H1 (cell line): ENCODE results near the gene LIPE. TPM values are rescaled to one million over a fixed set of nuclear protein-coding genes. Genes with fewer than 3 reads are reported as not detected.

Experiments
- CTCF ChIA-PET: fragments of 300-600 bp; sonication (Branson Sonifier 250); formaldehyde crosslinking; loops from one replicate; lab custom pipeline; 2021; ENCODE audit not compliant: partially characterized antibody; lab: Charles Lee
- POLR2A ChIA-PET: fragments of 300-600 bp; sonication (Branson Sonifier 250); formaldehyde crosslinking; loops from one replicate; lab custom pipeline; 2021; ENCODE audit warnings: inconsistent platforms; ENCODE audit not compliant: partially characterized antibody; lab: Charles Lee
- DNase-seq, 2 experiments: peaks; one replicate each; pipeline versions ENCODE4 v3.0.0 to v3.0.0-alpha.2; 2010 to 2022; ENCODE audit warnings: low spot score in 2 of 2, low read depth in 1 of 2, mixed read lengths in 1 of 2
- FAIRE-seq: peaks from 2 replicates; lab custom pipeline; 2011; peaks lifted over from hg19 to GRCh38; lab: Jason Lieb, UNC
- H2AFZ ChIP-seq: 2 replicates; pipeline ENCODE4 v1.8.1; 2012; ENCODE audit warnings: low read length, inconsistent platforms
- H2AK5ac ChIP-seq: 2 replicates; pipeline ENCODE4 v1.6.1; 2013; ENCODE audit warnings: low read depth, low read length
- H2BK120ac ChIP-seq: replicated peaks from 2 replicates; pipeline ENCODE3; 2013; ENCODE audit warnings: low read depth, low read length, inconsistent platforms
- H2BK12ac ChIP-seq: 2 replicates; pipeline ENCODE4 v1.6.1; 2013; ENCODE audit warnings: low read depth, low read length
- H2BK15ac ChIP-seq: 2 replicates; pipeline ENCODE4 v1.6.1; 2013; ENCODE audit warnings: low read length
- H2BK20ac ChIP-seq: 2 replicates; pipeline ENCODE4 v1.6.1; 2013; ENCODE audit warnings: low read length
- H2BK5ac ChIP-seq: 2 replicates; pipeline ENCODE4 v1.6.1; 2013; ENCODE audit warnings: low read depth, low read length
- H3K14ac ChIP-seq: 2 replicates; pipeline ENCODE4 v1.6.1; 2013; ENCODE audit warnings: inconsistent platforms; ENCODE audit not compliant: insufficient read length
- H3K18ac ChIP-seq: 2 replicates; pipeline ENCODE4 v1.6.1; 2013; ENCODE audit warnings: low read length; ENCODE audit errors: extremely low read depth
- H3K23ac ChIP-seq: 2 replicates; pipeline ENCODE4 v1.6.1; 2013; ENCODE audit warnings: inconsistent platforms; ENCODE audit not compliant: insufficient read length
- H3K23me2 ChIP-seq: 2 replicates; pipeline ENCODE4 v1.6.1; 2013; ENCODE audit warnings: low read depth, low read length
- H3K27ac ChIP-seq: 2 replicates; pipeline ENCODE4 v1.6.1; 2011; ENCODE audit warnings: low read depth, low read length, inconsistent platforms
- H3K27me3 ChIP-seq, 4 experiments: replicated peaks in 1 of 4; 1 replicate in 1 of 4; 2 replicates in 3 of 4; pipeline versions ENCODE4 v1.6.1 to v1.8.1; 2011 to 2013; ENCODE audit warnings: low read length in 3 of 4, mild to moderate bottlenecking in 3 of 4, inconsistent platforms in 2 of 4, mixed read lengths in 2 of 4, moderate library complexity in 1 of 4; ENCODE audit not compliant: control insufficient read depth in 3 of 4, insufficient read depth in 3 of 4; ENCODE audit errors: extremely low read depth in 1 of 4
- H3K36me3 ChIP-seq, 4 experiments: 2 replicates each; pipeline versions ENCODE4 v1.6.1 to v1.8.1; 2011 to 2013; ENCODE audit warnings: mild to moderate bottlenecking in 4 of 4, low read length in 3 of 4, moderate library complexity in 2 of 4, control low read depth in 1 of 4, inconsistent platforms in 1 of 4; ENCODE audit not compliant: insufficient read depth in 4 of 4, control insufficient read depth in 2 of 4
- H3K4ac ChIP-seq: replicated peaks from 2 replicates; pipeline ENCODE3; 2013; ENCODE audit warnings: low read length, low read depth, mixed read lengths, inconsistent platforms; ENCODE audit not compliant: insufficient read length
- H3K4me1 ChIP-seq, 4 experiments: replicated peaks in 1 of 4; 1 replicate in 1 of 4; 2 replicates in 3 of 4; pipeline versions ENCODE4 v1.6.1 to v1.8.1; 2011 to 2013; ENCODE audit warnings: low read length in 3 of 4, inconsistent platforms in 2 of 4, mixed read lengths in 1 of 4; ENCODE audit not compliant: insufficient read depth in 4 of 4, control insufficient read depth in 3 of 4
- H3K4me2 ChIP-seq, 2 experiments: 2 replicates each; pipeline versions ENCODE4 v1.6.1 to v1.8.1; 2011 to 2013; ENCODE audit warnings: low read depth in 2 of 2, low read length in 2 of 2, control low read depth in 1 of 2, inconsistent platforms in 1 of 2, mild to moderate bottlenecking in 1 of 2; ENCODE audit not compliant: insufficient read depth in 1 of 2
- H3K4me3 ChIP-seq, 4 experiments: fragments of 200-600, 300-600 bp in 1 of 4; sonication (generic), shearing (Covaris generic), sonication (Bioruptor Twin) in 1 of 4; 2 replicates each; pipeline versions ENCODE4 v1.5.1 to v1.8.1; 2011 to 2016; ENCODE audit warnings: low read length in 4 of 4, low read depth in 3 of 4, control low read depth in 2 of 4, inconsistent platforms in 2 of 4, mild to moderate bottlenecking in 2 of 4, mixed read lengths in 1 of 4, moderate library complexity in 1 of 4; ENCODE audit not compliant: insufficient read depth in 2 of 4; ENCODE audit errors: extremely low read depth in 1 of 4
- H3K56ac ChIP-seq: replicated peaks from 2 replicates; pipeline ENCODE3; 2013; ENCODE audit warnings: low read depth, mild to moderate bottlenecking, mixed read lengths, low read length, inconsistent platforms; ENCODE audit not compliant: insufficient read length
- H3K79me1 ChIP-seq: 2 replicates; pipeline ENCODE4 v1.6.1; 2013; ENCODE audit warnings: low read depth, low read length, control low read depth
- H3K79me2 ChIP-seq, 2 experiments: 2 replicates each; pipeline versions ENCODE4 v1.6.1 to v1.8.1; 2012 to 2013; ENCODE audit warnings: low read length in 2 of 2, mild to moderate bottlenecking in 2 of 2, inconsistent platforms in 1 of 2; ENCODE audit not compliant: insufficient read depth in 2 of 2, control insufficient read depth in 1 of 2
- H3K9ac ChIP-seq, 4 experiments: replicated peaks in 1 of 4; 1 replicate in 1 of 4; 2 replicates in 3 of 4; pipeline versions ENCODE4 v1.6.1 to v1.8.1; 2011 to 2013; ENCODE audit warnings: low read depth in 3 of 4, low read length in 3 of 4, control low read depth in 2 of 4, mild to moderate bottlenecking in 2 of 4, moderate library complexity in 2 of 4, inconsistent platforms in 1 of 4; ENCODE audit errors: extremely low read depth in 1 of 4
- H3K9me3 ChIP-seq, 2 experiments: 2 replicates each; pipeline versions ENCODE4 v1.6.1 to v1.8.1; 2012 to 2013; ENCODE audit warnings: mild to moderate bottlenecking in 2 of 2, moderate library complexity in 2 of 2, control low read depth in 1 of 2, inconsistent platforms in 1 of 2, low read depth in 1 of 2, low read length in 1 of 2, mixed read lengths in 1 of 2; ENCODE audit not compliant: insufficient read depth in 2 of 2
- H4K20me1 ChIP-seq, 2 experiments: replicated peaks in 1 of 2; 2 replicates each; pipeline versions ENCODE3 to v1.8.1; 2011 to 2013; ENCODE audit warnings: inconsistent platforms in 2 of 2, low read length in 2 of 2, mild to moderate bottlenecking in 1 of 2; ENCODE audit not compliant: insufficient read depth in 2 of 2, control insufficient read depth in 1 of 2
- H4K5ac ChIP-seq: 2 replicates; pipeline ENCODE4 v1.6.1; 2013; ENCODE audit warnings: low read length, low read depth, mixed read lengths, inconsistent platforms; ENCODE audit not compliant: insufficient read length
- H4K8ac ChIP-seq: 2 replicates; pipeline ENCODE4 v1.8.0; 2013; ENCODE audit warnings: mild to moderate bottlenecking, moderate library complexity, low read length, inconsistent platforms; ENCODE audit not compliant: insufficient read depth; ENCODE audit errors: extremely low read depth
- H4K91ac ChIP-seq: replicated peaks from 2 replicates; pipeline ENCODE3; 2013; ENCODE audit warnings: low read length, mixed read lengths, inconsistent platforms; ENCODE audit not compliant: insufficient read length
- CBX5 ChIP-seq: fragments of 300-800, 300-1000 bp; sonication (generic); IDR thresholded peaks from 2 replicates; pipeline ENCODE4 v1.7.1; 2016; ENCODE audit warnings: antibody characterized with exemption, low read length, low read depth
- CREB1 ChIP-seq: IDR thresholded peaks from 2 replicates; pipeline ENCODE4 v1.6.1; 2012; ENCODE audit warnings: inconsistent platforms
- CTBP2 ChIP-seq: IDR thresholded peaks from 2 replicates; pipeline ENCODE4 v1.7.0; 2011; ENCODE audit warnings: borderline replicate concordance, mild to moderate bottlenecking, moderate library complexity, mixed read lengths, low read length; ENCODE audit not compliant: insufficient read depth, insufficient read length
- EGR1 ChIP-seq: IDR thresholded peaks from 2 replicates; pipeline ENCODE4 v1.6.1; 2011; ENCODE audit warnings: low read depth, low read length, borderline replicate concordance
- HDAC2 ChIP-seq, 2 experiments: fragments of 300-600 bp in 1 of 2; sonication (generic) in 1 of 2; IDR thresholded peaks; 2 replicates each; pipeline ENCODE4 v1.6.1; 2011 to 2012; ENCODE audit warnings: low read depth in 2 of 2, low read length in 2 of 2, mild to moderate bottlenecking in 2 of 2, moderate library complexity in 2 of 2, borderline replicate concordance in 1 of 2, inconsistent platforms in 1 of 2
- JUN ChIP-seq: IDR thresholded peaks from 2 replicates; pipeline ENCODE4 v1.6.1; 2011; ENCODE audit warnings: low read depth, mild to moderate bottlenecking, improper control_type of control experiment, low read length
- POLR2A ChIP-seq, 2 experiments: IDR thresholded peaks; 1 replicate in 1 of 2; 2 replicates in 1 of 2; pipeline ENCODE4 v1.6.1; 2011; ENCODE audit warnings: low read depth in 2 of 2, low read length in 2 of 2, mild to moderate bottlenecking in 2 of 2; ENCODE audit errors: control extremely low read depth in 1 of 2
- SAP30 ChIP-seq: fragments of 300-600 bp; sonication (generic); IDR thresholded peaks from 2 replicates; pipeline ENCODE4 v1.7.1; 2012; ENCODE audit warnings: low read length, moderate library complexity, mild to moderate bottlenecking, inconsistent platforms; ENCODE audit not compliant: insufficient read depth, insufficient replicate concordance
- SIRT6 ChIP-seq: IDR thresholded peaks from one replicate; pipeline ENCODE4 v1.7.1; 2012; ENCODE audit warnings: low read length, inconsistent platforms
- SP4 ChIP-seq: IDR thresholded peaks from 2 replicates; pipeline ENCODE4 v1.6.1; 2012; ENCODE audit warnings: low read length, inconsistent platforms
- TAF1 ChIP-seq: IDR thresholded peaks from 2 replicates; pipeline ENCODE4 v1.6.1; 2011; ENCODE audit warnings: mild to moderate bottlenecking, low read depth, low read length
- TEAD4 ChIP-seq: IDR thresholded peaks from 2 replicates; pipeline ENCODE4 v1.6.1; 2012; ENCODE audit warnings: low read depth, low read length, inconsistent platforms, mixed read lengths
- WGBS, 2 experiments: shearing (Covaris generic) in 1 of 2; methylation state at CpG; one replicate each; pipeline versions ENCODE4 v1.1.6 to v1.1.7; 2013 to 2015; ENCODE audit warnings: low lambda C conversion rate in 2 of 2, mixed read lengths in 2 of 2, inconsistent platforms in 1 of 2, low coverage in 1 of 2, missing lambda C conversion rate in 1 of 2; ENCODE audit not compliant: insufficient replicate concordance in 2 of 2, insufficient coverage in 1 of 2, insufficient read length in 1 of 2; ENCODE audit errors: extremely low coverage in 1 of 2, missing lambda C conversion rate in 1 of 2; 5-methylcytosine and 5-hydroxymethylcytosine counted together
- polyA plus RNA-seq, 7 experiments: library from polyadenylated mRNA; depleted of rRNA in 3 of 7; stranded (reverse) in 5 of 7; unstranded in 2 of 7; fragments of >200 nt in 5 of 7; fragments of 200-250 nt in 2 of 7; gene quantifications; 1 replicate in 5 of 7; 2 replicates in 1 of 7; 4 replicates in 1 of 7; pipeline versions ENCODE4 v1.2.1 to v1.2.3, GENCODE V29; 2011 to 2013; ENCODE audit warnings: missing spikeins in 2 of 7, mixed read lengths in 2 of 7
- total RNA-seq: library from RNA; stranded (reverse); fragmentation: NEBNext Ultra II Directional; extraction: Animal tissue kit (Norgen Biotek cat#: 25700); gene quantifications from 2 replicates; pipeline ENCODE4 v1.2.1, GENCODE V29; 2021
- TF ChIP-seq, protein P1 (sequence below), 3 experiments: IDR thresholded peaks; 1 replicate in 2 of 3; 2 replicates in 1 of 3; pipeline versions ENCODE4 v1.5.1 to v1.6.1; 2011; ENCODE audit warnings: low read length in 3 of 3, mild to moderate bottlenecking in 3 of 3, inconsistent platforms in 2 of 3, low read depth in 1 of 3, moderate library complexity in 1 of 3; ENCODE audit not compliant: insufficient read depth in 1 of 3; ENCODE audit errors: control extremely low read depth in 1 of 3

The LIPE gene
- total and polyA plus RNA-seq, 2 of the 8 experiments (the other 6 are each of a cell fraction or from before 2014, with no cell fraction given), result 8.7 to 15.9 TPM

GRCh38 chr19:42431486-42431885, 4.3 kb upstream of the LIPE start:
- H3K27me3 ChIP-seq, result peaks cover 0 to 5% (median 2%) of the 10 kb centered on the region in 4 experiments; a peak in 1 of 7 replicates
- no peaks in the 10 kb centered on the region for H4K20me1 ChIP-seq
- 87% methylated on average over 1 of the region's 1 CpG; no CpG with 5 or more reads in 1 of the 2 experiments for WGBS, 2 experiments
- no peak overlapping the region for H4K8ac ChIP-seq
- no peak overlapping the region for H2AFZ ChIP-seq
- H4K5ac ChIP-seq, result no peak overlapping the region
- no peak overlapping the region for H4K91ac ChIP-seq
- no peak for DNase-seq
- no peaks in the 10 kb centered on the region for H3K36me3 ChIP-seq
- H3K4ac ChIP-seq, result no peak overlapping the region
- no peak overlapping the region for H3K14ac ChIP-seq
- H2BK15ac ChIP-seq, result no peak overlapping the region
- no peak overlapping the region for H3K4me3 ChIP-seq
- no peak overlapping the region for H2BK12ac ChIP-seq
- no peaks in the 10 kb centered on the region for H3K9me3 ChIP-seq
- H3K18ac ChIP-seq, result no peak overlapping the region
- POLR2A ChIA-PET, result no interaction called here
- H3K9ac ChIP-seq, result no peak overlapping the region
- FAIRE-seq, result no peak
- CTCF ChIA-PET, result interaction anchor here (0.8 to 2.4 kb wide), 4 partner anchors 9 to 19 kb away, joined by 3 to 7 read pairs (median 4); no protein-coding TSS in a partner anchor
- H3K27ac ChIP-seq, result no peak overlapping the region
- no peak overlapping the region for H2AK5ac ChIP-seq
- H3K79me1 ChIP-seq, result no peaks in the 10 kb centered on the region
- H3K23ac ChIP-seq, result no peak overlapping the region
- no peaks in the 10 kb centered on the region for H3K23me2 ChIP-seq
- no peak overlapping the region for H3K4me2 ChIP-seq
- no peak overlapping the region for H2BK120ac ChIP-seq
- H3K79me2 ChIP-seq, result no peaks in the 10 kb centered on the region
- H2BK5ac ChIP-seq, result no peak overlapping the region
- H3K56ac ChIP-seq, result no peak overlapping the region
- peaks cover 0 to 2% (median 1%) of the 10 kb centered on the region in 4 experiments; a peak in 1 of 7 replicates for H3K4me1 ChIP-seq
- no peak overlapping the region for H2BK20ac ChIP-seq
- no peak for TF ChIP-seq CTBP2
- no peak for TF ChIP-seq EGR1
- no peak for TF ChIP-seq POLR2A (IDR thresholded peaks at IDR 0.05; ENCODE audit: control extremely low read depth in 1 of 2, low read depth in 2 of 2, low read length in 2 of 2)
- TF ChIP-seq SIRT6, result no peak
- TF ChIP-seq TEAD4, result no peak
- TF ChIP-seq HDAC2 (IDR thresholded peaks at IDR 0.05; ENCODE audit: borderline replicate concordance in 1 of 2, low read depth in 2 of 2, low read length in 2 of 2), result no peak
- TF ChIP-seq, protein P1, sequence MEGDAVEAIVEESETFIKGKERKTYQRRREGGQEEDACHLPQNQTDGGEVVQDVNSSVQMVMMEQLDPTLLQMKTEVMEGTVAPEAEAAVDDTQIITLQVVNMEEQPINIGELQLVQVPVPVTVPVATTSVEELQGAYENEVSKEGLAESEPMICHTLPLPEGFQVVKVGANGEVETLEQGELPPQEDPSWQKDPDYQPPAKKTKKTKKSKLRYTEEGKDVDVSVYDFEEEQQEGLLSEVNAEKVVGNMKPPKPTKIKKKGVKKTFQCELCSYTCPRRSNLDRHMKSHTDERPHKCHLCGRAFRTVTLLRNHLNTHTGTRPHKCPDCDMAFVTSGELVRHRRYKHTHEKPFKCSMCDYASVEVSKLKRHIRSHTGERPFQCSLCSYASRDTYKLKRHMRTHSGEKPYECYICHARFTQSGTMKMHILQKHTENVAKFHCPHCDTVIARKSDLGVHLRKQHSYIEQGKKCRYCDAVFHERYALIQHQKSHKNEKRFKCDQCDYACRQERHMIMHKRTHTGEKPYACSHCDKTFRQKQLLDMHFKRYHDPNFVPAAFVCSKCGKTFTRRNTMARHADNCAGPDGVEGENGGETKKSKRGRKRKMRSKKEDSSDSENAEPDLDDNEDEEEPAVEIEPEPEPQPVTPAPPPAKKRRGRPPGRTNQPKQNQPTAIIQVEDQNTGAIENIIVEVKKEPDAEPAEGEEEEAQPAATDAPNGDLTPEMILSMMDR (IDR thresholded peaks at IDR 0.05; ENCODE audit: control extremely low read depth in 1 of 3, insufficient read depth in 1 of 3, low read depth in 1 of 3, low read length in 3 of 3), result no peak
- no peak for TF ChIP-seq CREB1
- no peak for TF ChIP-seq TAF1
- TF ChIP-seq CBX5, result no peak
- TF ChIP-seq SAP30, result no peak
- TF ChIP-seq SP4, result no peak
- TF ChIP-seq JUN, result no peak
